ENCODE measurements around the gene ANXA1. TPM values are rescaled to one million over a fixed set of nuclear protein-coding genes. Genes with fewer than 3 reads are reported as not detected.

Gene ANXA1
- total and polyA plus RNA-seq, 2 experiments from 2014 or later: 4.9 to 5.8 TPM

GRCh38 chr9:73133921-73134407 is 17.7 kb upstream of the ANXA1 start:
- Histone ChIP-seq H3K4me2 (no peak overlapping the region), H4K20me1 (replicated peaks; ENCODE audit: insufficient read depth) (no peaks in the 10 kb centered on the region), H3K9me2 (ENCODE audit: insufficient read depth) (peaks cover 3% of the 10 kb centered on the region; the same call in 1 of the 2 replicates), H3K4me1 (ENCODE audit: insufficient read depth) (peaks cover 10% of the 10 kb centered on the region), H3K27ac (ENCODE audit: low read depth) (no peak overlapping the region), H3K79me2 (replicated peaks; ENCODE audit: insufficient read depth) (no peaks in the 10 kb centered on the region), H3K4me3 (no peak overlapping the region), H3K27me3 (ENCODE audit: insufficient read depth) (no peaks in the 10 kb centered on the region), H3F3A (replicated peaks; ENCODE audit: low read depth) (no peaks in the 10 kb centered on the region), H2AFZ (peak overlapping the region; percentile 72; the same call in 1 of the 2 replicates), H3K36me3 (ENCODE audit: insufficient read depth) (no peaks in the 10 kb centered on the region)
- peaks cover 15% of the 10 kb centered on the region for H3K4me1 Mint-ChIP-seq
- H3K4me3 Mint-ChIP-seq: no peak overlapping the region
- DNase-seq (ENCODE audit: low spot score) (no peak), ATAC-seq (no peak)
- no peaks in the 10 kb centered on the region for H3K9me3 Mint-ChIP-seq
- H3K36me3 Mint-ChIP-seq (ENCODE audit: low read depth): no peaks in the 10 kb centered on the region
- H3K27ac Mint-ChIP-seq: no peak overlapping the region
- H3K27me3 Mint-ChIP-seq (ENCODE audit: insufficient read depth, low read depth, poor library complexity): no peaks in the 10 kb centered on the region
- TF ChIP-seq EZH2 (IDR thresholded peaks at IDR 0.05; ENCODE audit: low read depth, unreplicated experiment) (no peak), STAT1 (IDR thresholded peaks at IDR 0.05; ENCODE audit: unreplicated experiment) (no peak), ZNF114 (CRISPR knock-in tag; IDR thresholded peaks at IDR 0.05) (no peak), NANOG (IDR thresholded peaks at IDR 0.05; ENCODE audit: borderline replicate concordance) (no peak), REST (IDR thresholded peaks at IDR 0.05; ENCODE audit: unreplicated experiment) (no peak), CREB1 (CRISPR knock-in tag; IDR thresholded peaks at IDR 0.05; ENCODE audit: low read depth) (no peak), EZH2phosphoT487 (IDR thresholded peaks at IDR 0.05; ENCODE audit: unreplicated experiment) (no peak), ETS1 (IDR thresholded peaks at IDR 0.05) (no peak), JUNB (IDR thresholded peaks at IDR 0.05; ENCODE audit: unreplicated experiment) (no peak), CTCF (conservative IDR thresholded peaks at IDR 0.05; ENCODE audit: low read depth in 2 of 2) (no peak), ZNF331 (CRISPR knock-in tag; IDR thresholded peaks at IDR 0.05; ENCODE audit: low read depth) (no peak), ZNF462 (CRISPR knock-in tag; IDR thresholded peaks at IDR 0.05) (no peak), POLR2AphosphoS5 (IDR thresholded peaks at IDR 0.05; ENCODE audit: low read depth) (no peak)
